ENCODE data around the gene LRRC8C. TPM values are rescaled to one million over a fixed set of nuclear protein-coding genes. Genes with fewer than 3 reads are reported as not detected.

LRRC8C gene
- total RNA-seq, 2 donors from 2014 or later, result 15.8 to 25.4 TPM

DNA sequence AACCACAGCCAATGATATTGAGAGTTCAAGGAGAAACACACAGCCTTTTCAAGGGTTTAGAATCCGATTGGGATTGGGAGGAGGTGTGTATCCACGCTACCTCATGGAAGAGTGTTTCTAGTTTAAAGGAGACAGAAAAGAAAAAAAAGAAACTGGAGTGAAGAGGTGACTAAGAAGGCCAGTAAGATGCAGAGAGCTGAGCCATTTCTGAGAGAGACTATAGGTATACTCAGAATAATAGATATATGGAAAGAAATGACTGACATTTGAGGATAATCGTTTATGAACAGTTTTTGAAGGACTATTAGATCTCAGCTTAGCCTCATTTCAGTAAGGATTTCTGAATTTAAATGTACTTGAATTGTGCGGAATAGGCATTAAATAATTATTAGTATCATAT, 42.8 kb downstream of the LRRC8C start:
- Mint-ChIP-seq H3K27ac (peak overlapping the region in 1 of 2 donors; percentile 14), H3K4me1 (ENCODE audit: low read depth in 2 of 2) (peaks cover 40 to 59% of the 10 kb centered on the region in 2 donors), H3K36me3 (no peaks in the 10 kb centered on the region), H3K4me3 (no peak overlapping the region), H3K27me3 (no peaks in the 10 kb centered on the region), H3K9me3 (peaks cover 3% of the 10 kb centered on the region)
- no peak for ATAC-seq
- no peak for DNase-seq (ENCODE audit: low spot score)

DNA sequence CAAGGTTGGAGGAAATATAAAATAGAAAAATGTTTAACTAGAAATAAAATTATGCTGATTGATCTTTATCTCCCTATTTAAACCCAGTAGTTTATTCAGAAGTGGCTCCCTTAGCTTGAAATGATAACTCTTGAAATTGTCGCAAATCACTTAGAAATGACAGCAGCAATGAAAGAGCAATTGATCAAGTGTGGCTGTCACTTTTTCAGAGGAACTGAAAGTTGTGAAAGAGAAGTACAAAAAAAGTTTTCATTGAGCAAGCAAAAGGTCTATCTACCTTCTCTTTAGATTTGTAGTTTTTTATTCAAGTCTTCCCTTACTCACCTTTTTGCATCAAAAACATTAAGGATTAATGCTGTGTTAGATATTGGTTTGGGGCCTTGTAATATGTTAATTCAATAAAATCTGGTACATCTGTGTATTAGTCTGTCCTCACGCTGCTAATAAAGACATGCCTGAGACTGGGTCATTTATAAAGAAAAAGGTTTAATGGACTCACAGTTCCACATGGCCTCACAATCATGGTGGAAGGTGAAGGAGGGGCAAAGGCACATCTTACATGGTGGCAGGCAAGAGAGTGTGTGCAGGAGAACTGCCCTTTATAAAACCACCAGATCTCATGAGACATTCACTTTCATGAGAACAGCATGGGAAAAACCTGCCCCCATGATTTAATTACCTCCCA, 48.3 kb downstream of the LRRC8C start:
- Mint-ChIP-seq H3K4me1 (ENCODE audit: low read depth in 2 of 2) (peaks cover 29 to 37% of the 10 kb centered on the region in 2 donors), H3K27ac (no peak overlapping the region), H3K27me3 (no peaks in the 10 kb centered on the region), H3K36me3 (peaks cover 10% of the 10 kb centered on the region), H3K4me3 (no peak overlapping the region), H3K9me3 (peaks cover 3% of the 10 kb centered on the region)
- ATAC-seq, result no peak
- no peak for DNase-seq (ENCODE audit: low spot score)

DNA sequence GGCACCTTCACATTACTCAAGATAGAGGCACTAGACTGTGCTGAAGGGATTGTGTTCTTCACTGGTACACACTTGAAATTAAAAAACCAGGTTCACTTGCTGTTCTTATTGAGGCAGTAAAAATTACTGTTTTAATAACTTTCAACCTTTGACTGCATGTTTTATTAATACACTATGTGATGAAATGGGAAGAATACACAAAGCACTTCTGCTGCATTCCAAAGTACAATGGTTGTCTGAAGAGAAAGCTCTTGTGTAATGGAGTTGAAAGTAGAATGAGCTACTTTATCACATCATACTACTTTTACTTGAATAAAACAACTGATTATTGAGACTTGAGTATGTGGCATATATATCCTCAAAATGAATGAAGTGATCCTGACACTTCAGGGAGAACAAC, 49.7 kb downstream of the LRRC8C start:
- no peak for DNase-seq (ENCODE audit: low spot score)
- Mint-ChIP-seq H3K4me3 (no peak overlapping the region), H3K27ac (no peak overlapping the region), H3K27me3 (no peaks in the 10 kb centered on the region), H3K9me3 (peaks cover 8% of the 10 kb centered on the region), H3K4me1 (ENCODE audit: low read depth in 2 of 2) (peaks cover 32 to 41% of the 10 kb centered on the region in 2 donors), H3K36me3 (peaks cover 17% of the 10 kb centered on the region)
- no peak for ATAC-seq

DNA sequence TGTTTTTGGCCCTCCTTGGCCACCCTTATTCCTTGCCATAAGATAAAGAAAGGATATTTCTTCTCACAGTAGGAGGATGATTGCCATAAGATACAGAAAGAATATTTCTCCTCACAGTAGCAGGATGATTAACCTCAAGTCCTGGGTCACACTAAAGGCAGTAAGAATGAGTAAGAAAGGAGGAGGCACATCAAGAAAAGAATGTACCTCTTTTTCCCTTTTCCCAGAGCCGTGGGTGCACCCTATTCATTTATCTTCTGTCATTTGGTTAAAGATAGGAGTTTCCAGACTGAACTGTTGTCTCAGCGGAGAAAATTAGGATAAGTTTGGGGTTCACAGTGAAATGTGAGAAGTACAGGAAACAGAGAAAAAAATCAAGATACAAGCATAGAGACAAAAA, 52.5 kb downstream of the LRRC8C start:
- peak overlapping the region in 1 of 2 donors; percentile 61 for H3K27ac Mint-ChIP-seq
- H3K36me3 Mint-ChIP-seq, result peaks cover 39% of the 10 kb centered on the region
- no peak for DNase-seq (ENCODE audit: low spot score)
- no peak overlapping the region for H3K4me3 Mint-ChIP-seq
- ATAC-seq, result no peak
- H3K9me3 Mint-ChIP-seq, result peaks cover 5% of the 10 kb centered on the region
- no peaks in the 10 kb centered on the region for H3K27me3 Mint-ChIP-seq
- H3K4me1 Mint-ChIP-seq (ENCODE audit: low read depth in 2 of 2), result peaks cover 34 to 44% of the 10 kb centered on the region in 2 donors

DNA sequence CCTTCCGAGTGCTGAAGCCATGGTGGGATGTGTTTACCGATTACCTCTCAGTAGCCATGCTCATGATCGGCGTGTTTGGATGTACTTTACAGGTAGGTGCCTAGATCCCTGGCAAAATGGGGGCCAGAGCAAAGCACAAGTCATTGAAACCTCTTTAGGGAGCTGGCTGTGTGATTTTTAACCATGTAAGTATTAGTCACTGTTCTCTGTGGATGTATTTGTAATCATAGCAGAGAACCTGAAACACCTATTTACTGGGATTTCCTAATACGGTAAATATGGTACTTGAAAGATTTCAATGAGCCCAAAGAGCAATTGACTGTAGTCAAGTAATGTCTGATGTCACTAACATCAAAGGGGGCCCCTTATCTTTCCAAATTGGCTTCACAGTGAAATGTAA, 53.6 kb downstream of the LRRC8C start:
- DNase-seq (ENCODE audit: low spot score) (no peak), ATAC-seq (no peak)
- Mint-ChIP-seq H3K4me1 (ENCODE audit: low read depth in 2 of 2) (peaks cover 32 to 39% of the 10 kb centered on the region in 2 donors), H3K27ac (peak overlapping the region in 1 of 2 donors; percentile 61), H3K27me3 (no peaks in the 10 kb centered on the region), H3K4me3 (no peak overlapping the region), H3K9me3 (peaks cover 5% of the 10 kb centered on the region), H3K36me3 (peaks cover 34% of the 10 kb centered on the region)

DNA sequence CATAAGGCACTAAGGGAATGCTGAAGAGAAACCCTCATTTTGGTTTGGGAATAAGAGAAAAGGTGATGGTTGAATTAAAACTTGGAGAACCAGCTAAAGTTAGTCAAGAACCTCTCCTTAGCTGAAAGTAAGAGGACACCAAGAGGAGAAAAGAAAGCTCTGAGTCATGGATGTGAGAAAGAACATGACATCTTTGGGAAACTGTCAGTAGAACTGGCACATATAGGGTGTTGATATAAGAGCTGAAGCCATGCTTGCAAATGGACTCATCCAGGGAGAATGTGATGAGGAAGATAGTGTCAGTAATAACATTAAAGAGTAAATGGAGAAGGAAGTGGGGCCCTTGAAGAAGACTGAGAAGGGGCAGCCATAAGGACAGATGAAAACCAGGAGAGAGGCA, 54.3 kb downstream of the LRRC8C start:
- Mint-ChIP-seq H3K27me3 (no peaks in the 10 kb centered on the region), H3K9me3 (peaks cover 5% of the 10 kb centered on the region), H3K4me3 (no peak overlapping the region), H3K4me1 (ENCODE audit: low read depth in 2 of 2) (peaks cover 32 to 42% of the 10 kb centered on the region in 2 donors), H3K36me3 (peaks cover 34% of the 10 kb centered on the region), H3K27ac (peak overlapping the region in 1 of 2 donors; percentile 17)
- no peak for DNase-seq (ENCODE audit: low spot score)
- ATAC-seq, result no peak

DNA sequence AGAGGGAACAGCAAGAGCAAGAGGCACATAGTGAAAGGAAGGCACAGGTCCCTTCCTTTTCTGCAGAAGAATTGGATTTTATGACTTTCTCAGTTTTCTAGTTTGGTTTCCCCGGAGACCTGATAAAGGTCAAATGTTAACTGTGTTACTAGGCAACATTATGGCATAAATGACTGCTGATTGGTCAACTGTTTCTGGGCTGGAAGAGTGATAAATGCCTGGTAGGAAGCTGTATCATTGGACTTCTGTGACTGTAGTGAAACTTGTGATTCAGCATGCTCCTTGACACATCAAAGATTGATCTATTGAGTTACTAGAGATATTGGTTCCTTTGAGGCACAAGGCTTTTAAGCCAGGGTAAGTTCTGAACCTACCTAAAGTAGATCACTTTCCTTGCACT, 55.7 kb downstream of the LRRC8C start:
- H3K27me3 Mint-ChIP-seq, result no peaks in the 10 kb centered on the region
- H3K27ac Mint-ChIP-seq, result peak overlapping the region; percentile 26 to 44
- no peak overlapping the region for H3K4me3 Mint-ChIP-seq
- peaks cover 5% of the 10 kb centered on the region for H3K9me3 Mint-ChIP-seq
- no peak for DNase-seq (ENCODE audit: low spot score)
- peaks cover 39 to 53% of the 10 kb centered on the region in 2 donors for H3K4me1 Mint-ChIP-seq (ENCODE audit: low read depth in 2 of 2)
- ATAC-seq, result no peak
- peaks cover 34% of the 10 kb centered on the region for H3K36me3 Mint-ChIP-seq

DNA sequence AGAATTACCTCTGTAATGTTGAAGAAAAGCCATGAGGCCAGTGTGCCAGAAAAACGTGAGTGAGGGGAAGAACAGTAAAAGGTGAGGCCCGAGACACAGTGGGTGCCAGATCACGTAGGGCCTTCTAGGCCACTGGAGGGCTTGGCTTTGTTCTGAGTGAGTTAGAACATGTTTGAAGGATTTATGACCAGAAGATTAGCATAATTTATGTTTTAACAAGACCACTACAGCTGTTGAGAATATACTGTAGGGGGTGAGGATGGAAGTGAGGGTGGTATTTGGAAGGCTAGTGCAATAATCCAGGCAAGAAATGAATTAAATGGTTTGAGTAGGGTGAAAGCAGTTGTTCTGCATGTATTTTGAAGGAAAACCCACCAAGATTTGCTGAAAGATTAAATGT, 56.3 kb downstream of the LRRC8C start:
- Mint-ChIP-seq H3K36me3 (peaks cover 34% of the 10 kb centered on the region), H3K4me1 (ENCODE audit: low read depth in 2 of 2) (peaks cover 42 to 56% of the 10 kb centered on the region in 2 donors), H3K4me3 (no peak overlapping the region), H3K9me3 (peaks cover 5% of the 10 kb centered on the region), H3K27ac (peak overlapping the region; percentile 26 to 44), H3K27me3 (no peaks in the 10 kb centered on the region)
- no peak for DNase-seq (ENCODE audit: low spot score)
- ATAC-seq, result no peak

DNA sequence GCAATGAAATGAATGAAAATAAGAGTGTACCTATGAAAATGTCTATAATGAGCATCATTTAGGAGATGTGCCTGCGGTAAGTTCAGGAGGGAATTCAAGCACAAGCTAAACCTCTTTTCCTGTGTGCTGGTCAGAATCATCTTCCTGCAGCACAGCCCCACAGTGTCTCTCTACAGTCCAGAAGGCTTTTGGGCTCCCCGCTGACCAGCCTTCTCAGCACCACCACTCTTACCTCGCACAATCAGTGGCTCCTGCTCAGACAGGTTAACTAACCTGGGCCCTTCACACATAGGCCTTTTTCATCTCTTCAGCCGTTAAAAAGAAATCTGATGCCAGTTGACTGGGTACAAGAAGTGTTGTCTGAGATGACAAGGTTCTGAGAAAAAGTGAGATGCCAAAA, 57.7 kb downstream of the LRRC8C start:
- Mint-ChIP-seq H3K36me3 (peaks cover 29% of the 10 kb centered on the region), H3K9me3 (peaks cover 5% of the 10 kb centered on the region), H3K27me3 (no peaks in the 10 kb centered on the region), H3K4me1 (ENCODE audit: low read depth in 2 of 2) (peaks cover 34 to 47% of the 10 kb centered on the region in 2 donors), H3K27ac (peak overlapping the region in 1 of 2 donors; percentile 40), H3K4me3 (no peak overlapping the region)
- DNase-seq (ENCODE audit: low spot score), result no peak
- no peak for ATAC-seq

DNA sequence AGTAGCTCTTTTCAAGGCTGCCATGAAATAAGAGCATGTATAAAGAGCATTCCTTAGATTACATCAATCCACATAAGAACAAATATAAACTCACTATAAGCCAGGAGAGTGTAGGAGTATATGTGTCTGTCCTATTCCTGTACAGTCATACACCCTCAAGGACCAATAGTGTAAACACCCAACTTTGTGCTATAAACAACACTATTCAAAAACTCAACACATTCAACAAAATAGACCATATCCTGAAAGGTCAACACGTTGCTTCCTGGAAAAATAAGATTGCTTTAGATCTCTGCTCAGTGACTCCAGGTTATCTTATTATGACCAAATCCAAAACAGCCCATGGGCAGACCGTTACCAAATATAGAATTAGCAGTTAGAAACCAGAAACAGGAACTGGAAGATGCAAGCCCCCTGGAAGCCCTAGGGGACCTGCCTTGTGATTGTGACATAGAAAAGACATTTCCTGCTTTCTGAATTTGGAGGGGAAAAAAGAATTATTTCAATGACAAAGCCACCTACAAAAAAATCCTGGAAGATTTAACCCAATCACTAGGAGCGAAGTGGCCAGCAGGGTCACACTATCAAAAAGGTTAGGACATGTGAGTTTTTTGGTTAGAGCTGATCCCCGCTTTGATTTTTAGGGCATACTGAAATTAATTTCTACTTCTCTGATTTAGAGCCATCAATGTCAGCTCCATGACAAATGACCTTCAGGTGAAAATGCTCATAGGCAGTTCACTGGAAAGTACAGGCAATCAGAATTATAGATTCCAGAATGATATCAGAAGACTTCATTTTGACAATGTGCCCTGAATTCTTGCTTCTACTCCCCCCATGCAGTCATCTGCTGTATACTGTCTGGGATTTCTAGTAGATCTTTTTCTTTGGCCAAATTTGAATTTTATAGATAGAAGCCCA, 59.9 kb downstream of the LRRC8C start:
- H3K9me3 Mint-ChIP-seq, result no peaks in the 10 kb centered on the region
- peaks cover 38 to 47% of the 10 kb centered on the region in 2 donors for H3K4me1 Mint-ChIP-seq (ENCODE audit: low read depth in 2 of 2)
- H3K27ac Mint-ChIP-seq, result peak overlapping the region; percentile 56 to 69
- no peaks in the 10 kb centered on the region for H3K27me3 Mint-ChIP-seq
- peak overlapping the region; percentile 20 for H3K4me3 Mint-ChIP-seq
- DNase-seq (ENCODE audit: low spot score), result no peak
- H3K36me3 Mint-ChIP-seq, result peaks cover 19% of the 10 kb centered on the region
- peak; percentile 48 to 55 for ATAC-seq

DNA sequence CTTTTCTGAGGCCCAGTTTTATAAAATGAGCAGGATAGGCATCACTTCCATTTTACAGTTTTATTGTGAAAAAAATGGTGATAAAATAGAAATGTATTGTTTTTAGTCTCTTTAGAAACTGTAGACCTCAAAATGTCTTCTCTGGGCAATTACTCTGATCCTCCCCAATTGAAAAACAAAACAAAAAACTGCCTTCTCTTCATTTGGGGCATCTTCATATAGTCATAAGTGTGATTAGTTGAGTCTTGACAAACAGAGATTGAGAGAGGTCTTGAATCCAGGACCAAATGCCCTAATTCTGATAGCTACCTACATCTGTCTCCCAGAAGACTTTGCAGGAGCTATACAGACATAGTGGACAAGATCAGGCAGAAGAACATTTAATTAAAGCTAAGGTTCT, 62.9 kb downstream of the LRRC8C start:
- H3K4me1 Mint-ChIP-seq (ENCODE audit: low read depth in 2 of 2), result peaks cover 50 to 61% of the 10 kb centered on the region in 2 donors
- no peaks in the 10 kb centered on the region for H3K27me3 Mint-ChIP-seq
- DNase-seq (ENCODE audit: low spot score) (no peak), ATAC-seq (no peak)
- peak overlapping the region; percentile 13 for H3K4me3 Mint-ChIP-seq
- peaks cover 14% of the 10 kb centered on the region for H3K36me3 Mint-ChIP-seq
- peaks cover 3% of the 10 kb centered on the region for H3K9me3 Mint-ChIP-seq
- H3K27ac Mint-ChIP-seq, result peak overlapping the region; percentile 64 to 69

DNA sequence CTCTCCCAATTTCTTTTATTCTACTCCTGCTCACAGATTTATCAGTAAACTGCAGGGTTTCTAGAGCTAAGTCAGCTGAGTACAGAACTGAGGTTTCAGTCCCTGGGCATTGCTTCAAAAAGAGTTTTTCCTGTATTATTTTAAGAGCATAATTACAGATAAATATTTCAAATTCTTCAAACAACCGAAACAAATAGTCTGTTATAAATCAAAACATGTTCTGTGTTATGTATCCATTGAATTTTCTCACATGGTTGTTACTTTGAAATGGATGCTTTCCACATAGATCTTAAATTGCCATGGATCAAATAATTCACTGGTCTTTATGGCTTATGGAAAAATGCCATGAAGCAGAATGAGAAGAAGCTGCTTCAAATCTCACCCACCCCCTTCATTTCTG, 64.5 kb downstream of the LRRC8C start:
- Mint-ChIP-seq H3K9me3 (peaks cover 3% of the 10 kb centered on the region), H3K27me3 (no peaks in the 10 kb centered on the region), H3K36me3 (peaks cover 14% of the 10 kb centered on the region), H3K4me3 (peak overlapping the region; percentile 49), H3K27ac (peak overlapping the region; percentile 85 to 97), H3K4me1 (ENCODE audit: low read depth in 2 of 2) (peaks cover 53 to 56% of the 10 kb centered on the region in 2 donors)
- no peak for ATAC-seq
- no peak for DNase-seq (ENCODE audit: low spot score)

DNA sequence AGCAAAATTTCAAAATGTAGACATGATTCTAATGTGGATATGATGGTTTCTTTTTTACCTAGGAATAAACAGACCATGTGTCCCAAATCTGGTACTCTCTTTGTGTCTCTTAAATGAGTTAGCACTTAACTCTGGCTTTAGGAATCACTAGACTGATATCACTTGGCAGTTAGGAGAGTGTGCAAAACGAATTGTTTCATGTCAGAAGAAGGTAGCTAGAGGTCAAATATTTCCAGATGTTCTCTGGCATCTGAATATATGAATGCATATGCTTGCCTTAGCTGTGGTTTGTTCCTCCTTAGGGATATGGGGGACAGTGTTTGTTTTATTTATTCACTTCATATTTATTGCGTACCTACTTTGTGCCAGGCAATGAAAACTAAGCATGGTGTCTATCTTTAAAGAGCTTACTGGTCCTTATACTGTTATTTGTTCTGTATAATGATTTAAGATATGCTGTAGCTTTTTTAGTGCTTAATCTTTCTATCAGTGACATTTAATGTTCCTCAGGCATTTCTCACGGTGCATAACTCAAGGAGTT, 65.2 kb downstream of the LRRC8C start:
- H3K9me3 Mint-ChIP-seq, result peaks cover 3% of the 10 kb centered on the region
- ATAC-seq (no peak), DNase-seq (ENCODE audit: low spot score) (no peak)
- no peaks in the 10 kb centered on the region for H3K27me3 Mint-ChIP-seq
- H3K36me3 Mint-ChIP-seq, result peaks cover 14% of the 10 kb centered on the region
- peak overlapping the region; percentile 85 to 97 for H3K27ac Mint-ChIP-seq
- H3K4me1 Mint-ChIP-seq (ENCODE audit: low read depth in 2 of 2), result peaks cover 51 to 55% of the 10 kb centered on the region in 2 donors
- H3K4me3 Mint-ChIP-seq, result peak overlapping the region; percentile 49

DNA sequence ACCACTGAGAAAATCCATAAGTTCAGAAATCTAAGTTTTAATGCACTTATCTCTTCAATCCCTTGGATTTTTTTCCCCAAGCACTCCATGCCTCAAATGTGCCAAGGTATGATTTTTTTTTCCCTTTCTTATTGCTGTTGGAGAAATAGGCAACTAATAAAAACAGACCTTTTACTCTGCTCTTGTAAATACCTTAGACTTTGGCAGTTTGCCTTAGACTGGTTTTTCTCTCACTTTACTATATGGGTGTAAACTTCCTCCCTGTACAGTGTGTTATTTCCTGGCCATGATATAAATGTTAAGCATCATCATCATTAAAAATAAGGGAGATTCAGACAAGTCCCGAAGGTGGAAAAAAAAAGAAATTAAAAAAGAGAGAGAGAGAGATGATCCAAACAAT, 65.7 kb downstream of the LRRC8C start:
- Mint-ChIP-seq H3K36me3 (peaks cover 14% of the 10 kb centered on the region), H3K4me1 (ENCODE audit: low read depth in 2 of 2) (peaks cover 51 to 56% of the 10 kb centered on the region in 2 donors), H3K27me3 (no peaks in the 10 kb centered on the region), H3K27ac (peak overlapping the region; percentile 85 to 97), H3K9me3 (peaks cover 3% of the 10 kb centered on the region), H3K4me3 (peak overlapping the region; percentile 74)
- ATAC-seq, result peak in 1 of 2 donors; percentile 49
- DNase-seq (ENCODE audit: low spot score), result no peak
